Peyer's patch (tissue), 4 donors: Measurements from ENCODE around the gene CYB5R3.

Experiments
- POLR2A ChIP-seq, 2 donors: fragments of 450-650 bp; IDR thresholded peaks; one replicate each; pipeline ENCODE4 v1.5.1; 2017; ENCODE audit warnings: antibody characterized with exemption in 2 of 2, mild to moderate bottlenecking in 2 of 2, moderate library complexity in 2 of 2
- TF ChIP-seq, protein P1 (sequence below), 6 experiments: fragments of 450-650 bp in 4 of 6; fragments of 200-600 bp in 2 of 6; sonication (generic) in 1 of 6; IDR thresholded peaks; one replicate each; pipeline ENCODE4 v1.5.1; 2017 to 2019; ENCODE audit warnings: antibody characterized with exemption in 6 of 6, mild to moderate bottlenecking in 3 of 6, moderate library complexity in 1 of 6

DNA sequence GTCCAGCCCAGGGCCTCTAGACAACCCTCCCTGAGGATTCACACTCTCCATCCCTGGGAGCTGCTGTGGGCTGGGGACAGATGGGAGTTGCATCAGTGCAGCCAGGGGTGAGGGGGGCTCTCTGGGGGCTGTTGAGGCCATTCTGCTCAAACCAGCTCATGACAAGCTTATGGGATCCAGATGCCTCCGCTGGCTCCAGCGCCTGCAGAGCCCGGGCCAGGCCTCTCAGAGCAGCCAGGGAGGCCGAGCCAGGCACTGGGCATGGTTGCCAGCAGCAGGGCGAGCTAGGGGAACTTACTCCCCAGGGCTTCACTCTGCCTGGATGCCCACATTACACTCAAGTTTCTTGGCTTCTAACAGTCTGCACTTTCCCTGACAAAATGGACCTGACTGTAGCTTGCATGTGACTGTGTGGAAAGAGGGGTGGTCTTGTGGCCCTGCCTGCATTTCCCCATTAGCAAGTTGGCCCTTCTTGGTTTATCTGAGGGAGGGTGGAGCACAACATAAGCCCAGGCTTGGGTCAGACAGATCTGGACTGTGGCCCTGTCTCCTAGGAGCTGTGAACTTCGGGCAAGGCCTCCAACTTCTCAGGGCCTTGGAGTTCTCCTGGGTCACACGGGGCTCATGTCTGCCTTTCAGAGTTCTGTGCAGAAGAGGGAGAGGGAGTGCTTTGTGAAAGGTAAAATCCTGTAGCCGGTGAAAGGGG lies 34.5 kb upstream of the CYB5R3 start:
- TF ChIP-seq, protein P1, sequence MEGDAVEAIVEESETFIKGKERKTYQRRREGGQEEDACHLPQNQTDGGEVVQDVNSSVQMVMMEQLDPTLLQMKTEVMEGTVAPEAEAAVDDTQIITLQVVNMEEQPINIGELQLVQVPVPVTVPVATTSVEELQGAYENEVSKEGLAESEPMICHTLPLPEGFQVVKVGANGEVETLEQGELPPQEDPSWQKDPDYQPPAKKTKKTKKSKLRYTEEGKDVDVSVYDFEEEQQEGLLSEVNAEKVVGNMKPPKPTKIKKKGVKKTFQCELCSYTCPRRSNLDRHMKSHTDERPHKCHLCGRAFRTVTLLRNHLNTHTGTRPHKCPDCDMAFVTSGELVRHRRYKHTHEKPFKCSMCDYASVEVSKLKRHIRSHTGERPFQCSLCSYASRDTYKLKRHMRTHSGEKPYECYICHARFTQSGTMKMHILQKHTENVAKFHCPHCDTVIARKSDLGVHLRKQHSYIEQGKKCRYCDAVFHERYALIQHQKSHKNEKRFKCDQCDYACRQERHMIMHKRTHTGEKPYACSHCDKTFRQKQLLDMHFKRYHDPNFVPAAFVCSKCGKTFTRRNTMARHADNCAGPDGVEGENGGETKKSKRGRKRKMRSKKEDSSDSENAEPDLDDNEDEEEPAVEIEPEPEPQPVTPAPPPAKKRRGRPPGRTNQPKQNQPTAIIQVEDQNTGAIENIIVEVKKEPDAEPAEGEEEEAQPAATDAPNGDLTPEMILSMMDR (IDR thresholded peaks at IDR 0.05): no peak
- TF ChIP-seq POLR2A (IDR thresholded peaks at IDR 0.05): no peak
